K562 treated with DMSO at 1 percent for 48 hours (cell line): ENCODE measurements around the gene IFT43. TPM values are rescaled to one million over a fixed set of nuclear protein-coding genes. Genes with fewer than 3 reads are reported as not detected.

Experiments
- total RNA-seq: library from RNA; unstranded; fragments of 300-600 nt; gene quantifications from 2 replicates; pipeline ENCODE4 v1.2.3, GENCODE V29; 2022; ENCODE audit warnings: low replicate concordance; ENCODE audit errors: extremely low read depth

The IFT43 gene
- total RNA-seq, result not detected in 2 replicates

GRCh38 chr14:75985618-75986438 is at the start of gene IFT43:
Gene IFT43 (plus strand): TSS chr14:75985763. CDS start chr14:75985787, 24 bp downstream.

GRCh38 chr14:75981426-75982265 is 3.9 kb upstream of the IFT43 start, which contains the start of gene TGFB3:
Gene TGFB3 (minus strand): TSS chr14:75981995. CDS start chr14:75980893, 1,102 bp downstream.

Other genes with a start within 250 kb of the IFT43 start
- not detected in 2 replicates for gene TGFB3, start 3.8 kb upstream of the IFT43 start, total RNA-seq
- not detected in 2 replicates for gene GPATCH2L, start 166.2 kb downstream of the IFT43 start, total RNA-seq